ENCODE results near the gene ROGDI. TPM values are rescaled to one million over a fixed set of nuclear protein-coding genes. Genes with fewer than 3 reads are reported as not detected.

The ROGDI gene
- total RNA-seq: 12.9 and 19.8 TPM in 2 replicates

GRCh38 chr16:4801962-4802658 lies at the start of gene ROGDI:
ROGDI (minus strand) TSS chr16:4802633; CDS start chr16:4802571, 62 bp downstream.

GRCh38 chr16:4846901-4847773 lies 44.7 kb upstream of the ROGDI start, which contains the start of the genes GLYR1 and UBN1:
GLYR1 (minus strand) TSS chr16:4847288; CDS start chr16:4847265, 23 bp downstream.
UBN1 (plus strand) TSS chr16:4847481; CDS start chr16:4852918, 5,437 bp downstream.

GRCh38 chr16:4795181-4795827 lies 7.1 kb downstream of the ROGDI start, which contains the start of gene SMIM22:
SMIM22 (plus strand) TSS chr16:4795369; CDS start chr16:4795735, 366 bp downstream.

GRCh38 chr16:4787627-4788482 lies 14.6 kb downstream of the ROGDI start, which contains the start of gene SEPTIN12:
SEPTIN12 (minus strand) TSS chr16:4788345; CDS start chr16:4787645, 700 bp downstream.

GRCh38 chr16:4766875-4767628 lies 35.4 kb downstream of the ROGDI start, which contains the start of gene ZNF500:
ZNF500 (minus strand) TSS chr16:4767162; CDS start chr16:4765978, 1,184 bp downstream.

Other genes starting within 250 kb of the ROGDI start
- gene C16orf96, start 246.3 kb downstream of the ROGDI start, total RNA-seq: not detected in 2 replicates
- 12.5 and 14.0 TPM in 2 replicates for gene UBALD1, start 187.7 kb downstream of the ROGDI start, total RNA-seq
- gene MGRN1, start 177.8 kb downstream of the ROGDI start, total RNA-seq: 39.0 and 55.3 TPM in 2 replicates
- gene NUDT16L1, start 109.1 kb downstream of the ROGDI start, total RNA-seq: 23.6 and 34.0 TPM in 2 replicates
- gene ANKS3, start 68.4 kb downstream of the ROGDI start, total RNA-seq: 9.6 and 12.3 TPM in 2 replicates
- gene DNAAF8, start 68.1 kb downstream of the ROGDI start, total RNA-seq: under 0.01 and 0.08 TPM in 2 replicates
- gene ZNF500, start 35.5 kb downstream of the ROGDI start, total RNA-seq: 8.4 and 12.5 TPM in 2 replicates
- gene SEPTIN12, start 14.3 kb downstream of the ROGDI start, total RNA-seq: not detected in 2 replicates
- not detected in 2 replicates for gene SMIM22, start 7.3 kb downstream of the ROGDI start, total RNA-seq
- 30.6 and 36.9 TPM in 2 replicates for gene GLYR1, start 44.7 kb upstream of the ROGDI start, total RNA-seq
- 16.2 and 22.8 TPM in 2 replicates for gene UBN1, start 44.8 kb upstream of the ROGDI start, total RNA-seq
- 1.3 and 7.2 TPM in 2 replicates for gene PPL, start 134.5 kb upstream of the ROGDI start, total RNA-seq
- gene SEC14L5, start 155.7 kb upstream of the ROGDI start, total RNA-seq: not detected in 2 replicates
- 12.0 and 25.2 TPM in 2 replicates for gene NAGPA, start 231.3 kb upstream of the ROGDI start, total RNA-seq

All from epithelial cell of alveolus of lung (primary cell).